NCI-H446 treated with DMSO at 0.1 percent for 48 hours (cell line): ENCODE measurements around the gene HOXC4.
"Not testable (repeated sequence)": the region's sequence is repeated elsewhere in the genome, so short reads cannot be mapped to it uniquely, and the experiment has no call there.

ENCODE experiments used
- DNase-seq: peaks from one replicate; lab custom pipeline; 2025; lab: John Stamatoyannopoulos, UW

Gene HOXC4

GRCh38 chr12:54058128-54058768, 4.6 kb downstream of the HOXC4 start:
- DNase-seq, result no peak

- no peak for DNase-seq
Measured at GRCh38 chr12:54059668-54060067, 6.0 kb downstream of the HOXC4 start.

DNA sequence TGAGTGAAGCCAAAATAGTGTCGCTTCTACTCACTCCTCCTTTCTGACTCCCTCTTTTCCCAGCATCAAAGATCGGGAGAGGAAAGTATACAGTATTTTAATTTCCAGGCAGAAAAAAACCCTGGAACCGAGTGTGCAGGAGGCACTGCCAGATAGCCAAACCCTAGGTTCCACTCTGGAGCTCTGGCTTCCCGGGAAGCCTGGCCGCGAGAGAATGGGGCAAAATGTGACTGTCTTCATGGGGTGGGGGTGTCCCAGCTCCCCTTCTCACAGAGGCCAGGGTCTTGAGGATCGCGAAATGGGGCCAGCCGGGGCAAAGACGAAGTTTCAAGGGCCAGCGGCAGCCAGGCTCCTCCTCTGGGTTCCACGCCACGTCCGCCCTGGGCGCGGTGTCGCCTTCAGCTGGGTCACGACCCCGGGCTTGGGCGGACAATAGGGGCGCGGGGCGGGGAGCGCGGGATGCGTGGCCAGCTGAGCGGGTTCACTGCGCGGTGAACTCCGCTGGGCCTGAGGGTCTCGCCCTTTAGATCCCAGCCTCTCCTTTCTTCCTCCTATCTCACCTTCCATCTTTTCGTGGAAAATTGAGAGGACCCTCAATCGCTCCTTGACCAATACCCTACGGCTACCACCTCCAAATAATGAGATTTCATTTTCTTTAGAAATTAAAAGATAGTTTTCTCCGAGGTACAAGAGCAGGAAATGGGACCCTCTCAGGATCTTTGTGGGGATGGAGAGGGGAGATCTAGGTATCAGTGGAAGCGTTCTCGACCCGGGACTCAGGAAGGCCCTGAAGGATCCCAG, 6.7 kb downstream of the HOXC4 start:
- DNase-seq, result no peak

GRCh38 chr12:54060975-54061778, 7.5 kb downstream of the HOXC4 start:
- DNase-seq, result no peak

DNA sequence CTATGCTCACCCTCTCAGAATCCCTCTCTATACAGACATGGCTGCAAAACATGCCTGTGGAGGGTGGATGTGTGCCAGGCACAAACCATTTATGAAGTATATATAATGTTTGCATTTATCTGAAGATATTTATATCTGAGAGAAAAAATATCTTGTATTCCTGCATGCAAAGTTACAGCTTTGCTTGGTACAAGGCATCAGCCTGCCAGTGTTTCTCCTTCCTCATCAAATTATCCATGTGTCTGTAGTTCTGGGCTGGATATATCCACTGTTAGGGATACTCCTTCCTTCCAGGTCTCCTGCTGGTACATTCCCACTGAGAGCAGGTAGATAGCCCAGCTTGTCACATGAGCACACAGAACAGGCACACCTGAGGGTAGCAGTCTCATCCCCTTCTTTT, 12.0 kb downstream of the HOXC4 start:
- DNase-seq, result no peak

DNA sequence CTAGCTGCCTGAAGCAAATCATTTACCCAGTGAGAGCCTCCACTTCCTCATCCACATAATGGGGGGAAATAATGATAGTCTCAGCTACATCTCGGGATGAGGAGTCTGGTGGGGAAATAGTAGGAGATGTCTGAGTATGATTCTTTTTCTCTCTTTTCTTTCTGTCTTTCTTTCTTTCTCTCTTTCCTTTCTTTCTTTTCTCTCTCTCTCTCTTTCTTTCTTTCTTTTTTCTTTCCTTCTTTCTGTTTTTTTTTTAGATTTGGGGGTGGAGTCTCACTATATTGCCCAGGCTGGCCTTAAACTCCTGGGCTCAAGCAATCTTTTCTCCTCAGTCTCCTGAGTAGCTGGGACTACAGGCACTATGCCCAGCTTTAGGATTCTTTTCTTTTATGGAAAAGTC, 12.8 kb downstream of the HOXC4 start:
- DNase-seq, result no peak

DNA sequence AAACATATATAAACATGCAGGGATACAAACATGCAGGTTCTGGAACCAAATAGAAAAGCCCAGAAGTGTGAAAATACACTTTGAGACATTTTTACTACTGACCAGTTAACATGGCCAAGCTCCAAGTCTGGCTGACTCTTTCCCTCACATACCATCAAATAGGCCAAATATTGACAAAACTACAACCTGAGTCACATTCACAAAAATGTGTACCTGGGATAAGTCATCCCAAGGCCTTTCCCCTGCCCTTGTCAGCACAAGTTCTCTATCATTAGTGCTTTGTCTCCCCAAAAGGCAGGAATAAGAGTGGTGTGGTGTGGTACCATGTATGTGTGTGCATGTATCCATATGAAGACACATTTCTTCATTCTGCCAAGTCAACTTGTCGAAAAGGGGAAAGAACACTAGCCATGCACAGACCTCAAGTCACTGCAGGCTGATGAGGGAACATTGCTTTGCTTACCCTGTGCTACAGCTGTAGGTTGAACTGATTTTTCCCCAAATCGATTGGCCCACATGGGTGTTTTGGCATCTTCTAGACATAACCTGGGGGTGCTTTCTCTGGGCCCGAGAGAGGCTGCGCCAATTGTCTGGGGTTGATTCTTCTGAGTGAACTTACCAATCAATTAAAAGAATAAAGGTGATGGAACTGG, 14.9 kb downstream of the HOXC4 start:
- DNase-seq, result no peak

- DNase-seq, result no peak
Measured at GRCh38 chr12:54071942-54072341, 18.3 kb downstream of the HOXC4 start.

GRCh38 chr12:54074308-54074707, 20.7 kb downstream of the HOXC4 start:
- DNase-seq, result no peak

DNA sequence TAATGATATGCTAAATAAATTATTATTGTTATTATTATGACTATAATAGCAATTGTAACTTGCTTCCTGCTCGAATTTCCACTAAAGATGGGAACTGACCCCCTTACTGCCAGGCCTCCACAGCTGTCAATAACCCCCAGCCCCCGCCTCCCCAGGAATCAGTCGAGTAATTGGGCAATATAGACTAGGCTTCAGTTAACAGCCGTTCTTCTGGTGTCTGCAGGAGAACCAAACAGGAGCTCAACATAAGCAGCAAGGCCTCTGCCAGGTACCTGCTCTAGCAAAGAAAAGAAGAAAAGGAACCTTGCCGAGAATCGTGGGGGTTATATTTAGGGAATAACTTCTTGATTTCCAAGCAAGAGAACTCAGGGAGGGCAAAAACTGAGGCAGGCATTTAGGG, 21.8 kb downstream of the HOXC4 start:
- no peak for DNase-seq

GRCh38 chr12:54075974-54076373, 22.3 kb downstream of the HOXC4 start:
- DNase-seq, result no peak

DNA sequence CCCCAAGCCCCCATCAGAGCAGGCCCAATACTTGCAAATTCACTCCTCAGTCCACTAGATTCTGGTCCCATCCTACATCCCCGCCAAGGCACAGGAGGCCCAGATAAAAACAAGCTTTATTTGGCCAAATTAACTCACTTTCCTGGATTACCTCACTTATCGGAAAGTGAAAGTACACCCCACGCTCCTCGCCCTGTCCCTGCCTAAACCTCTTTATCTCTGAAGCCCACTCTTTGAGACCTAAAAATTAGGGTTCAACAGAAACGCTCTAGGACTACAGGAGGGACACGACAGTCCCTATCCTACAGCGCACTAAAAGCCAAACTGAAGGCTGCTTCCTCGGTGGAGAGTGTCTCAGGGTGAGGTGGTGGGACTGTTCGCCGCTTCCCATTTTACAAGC, 24.2 kb downstream of the HOXC4 start:
- not testable (repeated sequence) for DNase-seq

GRCh38 chr12:54079115-54079514, 25.5 kb downstream of the HOXC4 start:
- DNase-seq, result not testable (repeated sequence)

DNA sequence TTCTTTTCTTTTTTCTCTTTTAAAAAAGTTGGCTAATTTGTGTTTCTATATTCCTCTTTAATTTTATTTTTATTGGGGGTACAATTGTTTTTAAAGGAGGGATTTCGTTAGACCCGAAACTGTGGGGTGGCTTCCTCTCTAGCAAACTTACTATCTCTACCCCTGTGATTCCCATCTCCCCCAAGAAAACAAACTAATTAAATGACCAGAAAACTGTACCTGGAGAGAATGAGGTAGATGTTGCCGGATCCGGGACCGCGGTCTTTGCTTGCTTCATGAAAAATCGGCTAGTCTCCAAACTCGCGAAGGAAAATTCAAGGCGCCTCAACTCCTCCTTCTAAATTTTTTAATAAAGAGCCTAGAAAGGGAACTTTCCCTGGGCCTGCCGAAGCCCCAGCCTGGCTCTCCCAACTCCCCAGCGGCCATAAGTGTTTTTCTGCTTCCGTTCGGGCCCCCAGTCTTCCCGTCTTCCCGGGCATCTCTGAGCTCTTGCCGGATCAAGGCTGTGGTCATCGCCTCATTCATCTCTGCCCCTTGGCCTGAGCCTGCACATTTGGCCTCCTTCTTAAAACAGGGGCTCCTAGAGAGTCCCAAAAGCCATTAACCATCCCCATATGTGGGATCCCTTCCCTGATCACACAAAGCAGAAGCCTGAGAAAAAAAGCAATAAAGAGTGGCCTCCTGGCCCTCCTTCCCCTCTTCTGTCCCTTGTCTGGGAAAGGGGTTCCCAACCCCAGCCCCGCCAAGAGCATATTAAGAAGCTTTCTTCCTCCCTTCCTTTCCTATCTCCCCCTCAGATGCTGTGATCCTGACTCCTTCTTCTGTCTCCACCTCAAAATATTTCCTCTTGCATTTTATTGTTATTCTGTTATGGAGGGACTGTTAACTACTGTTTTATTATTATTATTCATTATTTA, 26.6 kb downstream of the HOXC4 start:
- DNase-seq, result not testable (repeated sequence)

GRCh38 chr12:54081053-54081514, 27.4 kb downstream of the HOXC4 start:
- not testable (repeated sequence) for DNase-seq

GRCh38 chr12:54081581-54082396, 28.2 kb downstream of the HOXC4 start:
- not testable (repeated sequence) for DNase-seq

DNA sequence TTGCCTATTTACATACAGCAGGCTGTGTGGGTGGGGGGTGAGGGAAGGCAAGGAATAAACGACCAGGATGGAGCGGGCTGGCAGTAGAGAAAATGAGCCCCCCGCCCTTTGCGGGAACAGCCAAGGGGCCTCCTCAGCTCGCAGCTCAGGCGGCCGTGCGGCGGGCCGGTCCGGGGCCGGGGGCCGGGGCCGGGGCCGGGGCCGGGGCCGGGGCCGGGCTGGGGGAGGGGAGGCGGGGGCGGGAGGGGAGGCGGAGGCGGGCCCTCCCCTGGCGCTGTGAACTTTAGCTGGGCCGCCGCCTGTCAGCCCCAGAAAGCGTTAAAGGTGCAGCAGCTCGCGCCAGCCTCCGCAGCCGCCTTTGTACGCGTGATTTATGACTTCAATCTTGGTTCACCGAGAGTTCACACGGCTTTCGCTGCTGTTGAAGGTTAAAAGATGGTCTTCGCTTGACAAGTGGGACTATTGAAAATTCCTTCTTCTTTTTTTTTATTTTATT, 28.8 kb downstream of the HOXC4 start:
- DNase-seq, result no peak

DNA sequence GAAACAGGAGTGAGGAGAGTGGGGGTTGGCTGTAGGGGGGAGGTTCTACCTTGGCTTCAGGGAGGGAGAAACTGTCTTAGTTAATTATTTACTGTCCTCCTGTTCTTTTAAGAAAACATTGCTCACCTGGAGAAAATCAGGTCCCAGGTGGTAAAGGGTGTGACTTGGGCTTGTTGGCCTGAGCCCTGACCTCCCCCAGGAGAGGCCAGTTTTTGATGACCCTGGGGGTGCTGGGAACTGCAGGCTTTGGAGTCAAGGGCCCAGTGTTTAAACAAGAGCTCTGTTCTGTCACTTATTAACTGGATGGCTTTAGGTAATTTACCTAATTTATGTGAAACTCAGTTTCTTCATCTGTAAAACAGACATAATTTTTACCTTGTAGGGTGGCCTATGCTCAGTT, 34.4 kb downstream of the HOXC4 start:
- DNase-seq, result not testable (repeated sequence)

DNA sequence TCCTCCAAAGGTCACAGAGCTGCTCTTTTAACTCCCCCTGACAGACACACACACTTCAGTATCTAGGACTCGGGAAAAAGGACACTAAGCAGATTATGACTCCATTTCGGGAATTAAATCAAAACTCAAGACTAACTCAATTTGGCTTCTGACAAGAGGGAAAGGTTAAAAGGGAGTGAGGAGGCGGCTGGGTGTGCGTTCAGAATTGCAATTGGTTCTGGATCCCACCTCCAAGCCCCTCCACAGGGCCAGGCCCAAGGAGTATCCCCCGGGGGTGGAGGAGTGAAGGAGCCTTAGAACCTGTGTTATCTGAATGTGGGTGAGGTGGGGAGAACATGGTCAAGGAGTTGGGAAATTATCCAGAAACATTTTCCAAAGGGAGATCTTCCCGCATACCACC, 35.8 kb downstream of the HOXC4 start:
- DNase-seq, result not testable (repeated sequence)

DNA sequence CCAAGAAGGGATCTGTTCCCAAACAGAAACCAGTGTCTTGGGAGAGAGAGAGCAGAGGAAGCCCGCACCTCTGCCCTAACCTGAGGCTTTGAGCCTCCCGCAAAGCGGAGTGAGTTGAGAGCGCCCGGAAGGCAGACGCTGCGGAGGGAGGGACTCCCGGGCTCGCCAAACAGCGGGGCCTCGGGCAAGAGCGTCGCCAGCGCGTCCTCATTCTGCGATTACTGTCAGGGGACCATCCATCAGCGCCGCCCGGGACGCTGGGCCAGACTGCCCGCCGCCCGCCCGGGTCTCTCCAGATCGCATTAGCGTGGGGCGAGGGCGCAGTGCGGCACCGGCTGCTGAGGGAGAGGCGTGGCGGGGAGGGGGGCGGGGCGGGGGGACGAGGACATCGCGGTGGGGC, 36.7 kb downstream of the HOXC4 start:
- not testable (repeated sequence) for DNase-seq
